ENCODE measurements around the gene TLR8.

DNA sequence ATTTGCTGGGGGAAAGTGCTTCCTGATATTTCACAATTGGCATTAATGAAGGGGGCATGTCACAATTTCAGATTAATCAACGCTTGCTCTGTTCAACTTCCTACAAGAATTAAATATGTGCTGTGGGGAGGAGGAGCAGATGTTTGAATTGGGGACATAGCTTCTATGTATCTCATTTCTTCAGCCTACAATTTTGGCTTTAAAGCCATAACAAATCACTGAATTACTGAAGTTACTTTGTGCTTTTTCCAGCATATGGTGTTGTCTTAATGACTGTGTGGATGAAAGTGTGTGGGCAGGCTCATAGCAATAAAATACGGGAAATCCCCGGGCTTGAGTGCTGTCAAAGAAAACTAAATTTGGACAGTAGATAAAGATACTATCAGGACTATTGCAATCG, 38.7 kb upstream of the TLR8 start:
- TF ChIP-seq, protein P1, sequence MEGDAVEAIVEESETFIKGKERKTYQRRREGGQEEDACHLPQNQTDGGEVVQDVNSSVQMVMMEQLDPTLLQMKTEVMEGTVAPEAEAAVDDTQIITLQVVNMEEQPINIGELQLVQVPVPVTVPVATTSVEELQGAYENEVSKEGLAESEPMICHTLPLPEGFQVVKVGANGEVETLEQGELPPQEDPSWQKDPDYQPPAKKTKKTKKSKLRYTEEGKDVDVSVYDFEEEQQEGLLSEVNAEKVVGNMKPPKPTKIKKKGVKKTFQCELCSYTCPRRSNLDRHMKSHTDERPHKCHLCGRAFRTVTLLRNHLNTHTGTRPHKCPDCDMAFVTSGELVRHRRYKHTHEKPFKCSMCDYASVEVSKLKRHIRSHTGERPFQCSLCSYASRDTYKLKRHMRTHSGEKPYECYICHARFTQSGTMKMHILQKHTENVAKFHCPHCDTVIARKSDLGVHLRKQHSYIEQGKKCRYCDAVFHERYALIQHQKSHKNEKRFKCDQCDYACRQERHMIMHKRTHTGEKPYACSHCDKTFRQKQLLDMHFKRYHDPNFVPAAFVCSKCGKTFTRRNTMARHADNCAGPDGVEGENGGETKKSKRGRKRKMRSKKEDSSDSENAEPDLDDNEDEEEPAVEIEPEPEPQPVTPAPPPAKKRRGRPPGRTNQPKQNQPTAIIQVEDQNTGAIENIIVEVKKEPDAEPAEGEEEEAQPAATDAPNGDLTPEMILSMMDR (IDR thresholded peaks at IDR 0.05), result no peak
- TF ChIP-seq POLR2A (IDR thresholded peaks at IDR 0.05), result no peak
